HAP-1 (cell line): Measurements from ENCODE around the gene OVCH1.

Experiments used
- DNase-seq, 2 experiments: peaks; one replicate each; pipeline ENCODE4 v3.0.0-alpha.2; 2016 to 2020; ENCODE audit warnings: low spot score in 2 of 2
- H3K27me3 ChIP-seq: fragments of 250-450 bp; sonication (Bioruptor Pico); 2 replicates; pipeline ENCODE4 v1.5.1; 2020; ENCODE audit warnings: low read depth, mild to moderate bottlenecking, moderate library complexity
- H3K36me3 ChIP-seq: fragments of 250-450 bp; sonication (Bioruptor Pico); replicated peaks from 2 replicates; pipeline ENCODE4 v1.5.1; 2020; ENCODE audit warnings: mild to moderate bottlenecking
- H3K4me1 ChIP-seq: fragments of 250-450 bp; sonication (Bioruptor Pico); 2 replicates; pipeline ENCODE4 v1.5.1; 2020; ENCODE audit warnings: mild to moderate bottlenecking
- H3K4me3 ChIP-seq: fragments of 250-450 bp; sonication (Bioruptor Pico); 2 replicates; pipeline ENCODE4 v1.5.1; 2020; ENCODE audit warnings: mild to moderate bottlenecking, moderate library complexity
- H3K9me3 ChIP-seq: fragments of 250-450 bp; sonication (Bioruptor Pico); 2 replicates; pipeline ENCODE4 v1.5.1; 2020; ENCODE audit warnings: mild to moderate bottlenecking, moderate library complexity
- in situ Hi-C: fragments of 300-500 bp; cut with MboI; formaldehyde crosslinking; loops from 3 replicates; pipeline ENCODE4 v1.14.3; 2020; ENCODE audit warnings: low sequenced_read_pairs, inconsistent platforms, mixed read lengths

The OVCH1 gene

DNA sequence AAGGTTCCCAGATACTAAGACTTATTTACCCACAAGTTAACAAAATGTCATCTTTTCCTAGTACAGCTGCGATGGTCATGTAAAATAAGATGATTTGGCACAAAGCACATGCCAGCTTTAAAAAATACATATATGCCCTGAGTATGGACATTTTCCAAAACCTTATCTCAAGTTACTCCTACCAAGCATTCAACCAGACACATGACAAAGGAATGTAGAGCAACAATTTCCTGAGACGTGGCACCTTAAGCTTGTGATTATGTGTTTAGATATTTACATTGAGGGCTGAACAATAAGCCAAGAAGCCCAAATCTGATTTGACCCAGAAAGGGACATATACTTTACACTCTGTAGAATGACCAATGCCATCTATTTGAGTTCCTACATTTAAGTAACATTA, 24.5 kb upstream of the OVCH1 start:
- H3K36me3 ChIP-seq = no peaks in the 10 kb centered on the region
- in situ Hi-C loops = loop anchor here (25.0 kb wide), 2 partner anchors 210 to 1315 kb away; no protein-coding TSS in a partner anchor
- no peak overlapping the region for H3K4me3 ChIP-seq
- H3K9me3 ChIP-seq = no peaks in the 10 kb centered on the region
- H3K4me1 ChIP-seq = no peaks in the 10 kb centered on the region
- DNase-seq = no peak
- no peaks in the 10 kb centered on the region for H3K27me3 ChIP-seq

DNA sequence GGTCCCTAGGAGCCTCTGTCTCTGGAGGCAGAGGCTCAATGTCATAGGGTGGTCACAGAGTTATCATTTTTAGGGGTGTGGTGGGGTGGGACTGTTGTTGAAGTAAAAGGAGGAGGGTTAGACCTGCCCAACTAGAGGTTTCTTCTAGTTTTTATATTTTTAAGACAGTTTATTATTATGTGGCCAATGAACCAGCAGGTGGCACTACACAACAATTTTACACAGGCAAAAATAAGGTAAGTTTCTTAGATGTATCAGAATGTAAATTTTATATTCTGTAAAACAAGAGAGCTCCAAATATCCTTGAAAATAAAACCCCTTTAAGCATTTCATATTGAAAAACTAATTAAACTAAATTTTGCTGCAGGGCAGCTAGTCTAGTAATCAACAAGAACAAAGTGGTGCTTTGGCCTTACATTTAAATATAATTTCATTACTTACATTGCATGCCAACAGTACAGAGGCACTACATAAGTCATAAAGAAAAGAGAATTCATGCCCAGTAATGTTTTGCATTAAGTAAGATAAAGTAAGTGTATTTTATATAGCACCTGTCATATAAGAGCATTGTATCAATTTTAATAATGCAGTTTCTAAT, 22.2 kb upstream of the OVCH1 start:
- in situ Hi-C loops = loop anchor here (25.0 kb wide), 2 partner anchors 207 to 1318 kb away; no protein-coding TSS in a partner anchor
- Histone ChIP-seq H3K9me3 (no peaks in the 10 kb centered on the region), H3K27me3 (no peaks in the 10 kb centered on the region), H3K4me1 (no peaks in the 10 kb centered on the region), H3K36me3 (no peaks in the 10 kb centered on the region), H3K4me3 (no peak overlapping the region)
- DNase-seq = peak; percentile 48 to 59

DNA sequence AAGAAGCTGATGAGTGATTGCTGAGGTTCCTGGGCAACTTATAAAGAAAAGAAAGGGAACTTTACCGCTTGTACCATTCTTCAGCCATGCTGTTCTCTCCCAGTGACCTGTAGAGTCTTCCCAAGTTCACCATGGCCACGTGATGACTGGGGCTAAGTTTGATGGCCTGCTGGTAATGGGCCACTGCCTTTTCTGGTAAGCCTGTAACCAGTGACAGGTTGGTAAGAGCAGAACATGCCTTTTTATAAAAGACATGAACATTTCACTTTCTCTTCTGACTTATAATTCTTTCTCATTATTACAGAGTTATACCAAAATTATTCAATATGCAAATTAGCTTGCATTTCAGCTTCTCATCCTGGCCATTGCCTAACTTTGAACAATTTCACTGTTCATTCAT, 20.9 kb upstream of the OVCH1 start:
- Histone ChIP-seq H3K4me3 (no peak overlapping the region), H3K9me3 (no peaks in the 10 kb centered on the region), H3K27me3 (no peaks in the 10 kb centered on the region), H3K36me3 (no peaks in the 10 kb centered on the region), H3K4me1 (no peaks in the 10 kb centered on the region)
- in situ Hi-C loops = loop anchor here (25.0 kb wide), 2 partner anchors 206 to 1319 kb away; no protein-coding TSS in a partner anchor
- no peak for DNase-seq

DNA sequence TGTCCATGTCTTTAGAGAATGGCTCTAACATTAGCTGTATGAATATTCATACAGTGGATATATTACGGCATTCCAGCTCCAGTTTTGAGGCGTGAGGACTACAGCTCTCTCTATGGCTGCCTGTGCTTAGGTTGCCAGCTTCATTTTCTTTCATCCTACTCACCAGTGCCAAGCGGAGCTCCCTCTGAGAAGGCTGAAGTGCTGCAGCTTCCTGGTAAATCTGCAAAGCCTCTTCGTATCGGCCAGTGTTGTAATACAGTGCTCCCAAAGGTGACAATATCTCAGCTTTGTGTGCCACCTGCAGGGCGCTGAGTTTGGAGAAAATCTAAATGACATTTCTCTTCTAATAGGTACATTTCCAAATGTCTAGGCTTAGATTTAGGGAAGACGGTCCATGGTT, 19.8 kb upstream of the OVCH1 start:
- Histone ChIP-seq H3K4me1 (no peaks in the 10 kb centered on the region), H3K27me3 (no peaks in the 10 kb centered on the region), H3K9me3 (no peaks in the 10 kb centered on the region), H3K4me3 (no peak overlapping the region), H3K36me3 (no peaks in the 10 kb centered on the region)
- no peak for DNase-seq
- in situ Hi-C loops = loop anchor here (25.0 kb wide), 2 partner anchors 205 to 1320 kb away; no protein-coding TSS in a partner anchor

DNA sequence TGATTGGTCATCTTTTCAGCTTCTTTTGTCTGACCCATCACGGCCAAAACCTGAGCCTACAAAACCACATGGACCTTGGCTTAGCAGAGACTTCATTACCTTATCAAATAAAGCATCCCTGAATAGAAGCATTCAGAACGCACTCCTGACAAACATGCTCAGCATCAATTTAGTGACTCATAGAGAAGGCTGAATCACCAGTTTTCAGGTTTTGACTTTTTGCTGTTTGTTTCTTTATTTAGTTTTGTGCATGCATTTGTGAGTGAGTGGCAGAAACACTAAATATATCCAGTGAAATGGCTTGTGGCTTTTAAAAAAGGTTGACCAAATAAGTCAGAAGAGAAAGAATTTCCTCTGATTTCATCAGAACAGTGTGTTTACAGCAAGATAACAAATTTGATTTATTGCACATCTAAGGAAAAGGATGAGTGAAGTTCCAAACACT, 19.0 kb upstream of the OVCH1 start:
- in situ Hi-C loops = loop anchor here (25.0 kb wide), 2 partner anchors 204 to 1321 kb away; no protein-coding TSS in a partner anchor
- DNase-seq = no peak

DNA sequence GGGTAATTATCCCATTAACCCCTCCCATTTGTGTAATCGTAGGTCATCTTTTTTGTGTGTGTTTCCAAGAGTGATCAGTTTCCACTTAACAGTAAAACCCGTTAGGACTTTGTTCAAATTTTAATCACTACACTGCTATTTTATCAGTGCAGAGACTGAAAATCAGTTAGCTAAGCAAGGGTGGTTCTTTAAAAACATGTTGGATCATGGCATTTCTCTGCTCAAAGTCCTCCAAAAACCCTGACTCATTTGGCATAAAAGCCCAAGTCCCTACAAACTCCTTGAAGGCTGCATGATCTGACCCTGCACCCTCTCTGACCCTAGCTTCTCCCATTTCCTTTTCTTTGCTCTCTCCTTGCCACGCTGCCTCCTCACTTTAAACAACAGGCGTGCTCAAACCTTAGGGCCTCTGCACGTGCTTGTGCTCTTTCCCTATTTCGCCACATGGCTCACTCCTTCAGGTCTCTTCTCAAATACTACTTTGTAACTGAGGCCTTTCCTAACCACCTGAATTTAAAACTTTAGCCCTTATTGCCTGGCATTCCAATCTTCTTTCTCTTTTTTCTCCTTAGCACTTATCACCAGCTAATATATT, 13.2 kb upstream of the OVCH1 start:
- Histone ChIP-seq H3K9me3 (no peaks in the 10 kb centered on the region), H3K4me1 (no peaks in the 10 kb centered on the region), H3K27me3 (no peaks in the 10 kb centered on the region), H3K4me3 (no peak overlapping the region), H3K36me3 (no peaks in the 10 kb centered on the region)
- in situ Hi-C loops = loop anchor here (25.0 kb wide), 2 partner anchors 198 to 1327 kb away; no protein-coding TSS in a partner anchor
- DNase-seq = no peak

More for the DNA sequence above, 19.0 kb upstream of the OVCH1 start:
- H3K4me1 ChIP-seq = no peaks in the 10 kb centered on the region
- no peaks in the 10 kb centered on the region for H3K27me3 ChIP-seq
- H3K9me3 ChIP-seq = no peaks in the 10 kb centered on the region
- H3K36me3 ChIP-seq = no peaks in the 10 kb centered on the region
- no peak overlapping the region for H3K4me3 ChIP-seq

DNA sequence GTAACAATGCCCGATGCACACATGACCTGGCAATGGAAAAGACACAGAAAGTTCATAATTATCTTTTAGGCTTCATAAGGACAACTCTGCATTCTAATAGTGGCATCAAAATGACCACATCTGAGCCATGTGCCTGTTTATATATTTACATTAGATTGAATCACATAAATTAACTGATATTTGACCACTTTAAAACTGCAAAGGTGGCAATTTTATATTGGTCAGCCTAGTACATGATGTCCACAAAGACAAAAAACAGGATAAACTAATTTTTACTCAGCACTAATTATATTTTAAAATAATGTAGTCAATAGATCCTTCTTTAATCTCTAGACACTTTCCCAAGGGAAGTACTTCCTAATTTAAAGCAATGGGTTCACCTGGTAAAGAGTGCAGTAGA, 12.0 kb upstream of the OVCH1 start:
- in situ Hi-C loops = loop anchor here (25.0 kb wide), 2 partner anchors 197 to 1328 kb away; no protein-coding TSS in a partner anchor
- Histone ChIP-seq H3K4me1 (no peaks in the 10 kb centered on the region), H3K27me3 (no peaks in the 10 kb centered on the region), H3K9me3 (no peaks in the 10 kb centered on the region), H3K4me3 (no peak overlapping the region), H3K36me3 (no peaks in the 10 kb centered on the region)
- no peak for DNase-seq

DNA sequence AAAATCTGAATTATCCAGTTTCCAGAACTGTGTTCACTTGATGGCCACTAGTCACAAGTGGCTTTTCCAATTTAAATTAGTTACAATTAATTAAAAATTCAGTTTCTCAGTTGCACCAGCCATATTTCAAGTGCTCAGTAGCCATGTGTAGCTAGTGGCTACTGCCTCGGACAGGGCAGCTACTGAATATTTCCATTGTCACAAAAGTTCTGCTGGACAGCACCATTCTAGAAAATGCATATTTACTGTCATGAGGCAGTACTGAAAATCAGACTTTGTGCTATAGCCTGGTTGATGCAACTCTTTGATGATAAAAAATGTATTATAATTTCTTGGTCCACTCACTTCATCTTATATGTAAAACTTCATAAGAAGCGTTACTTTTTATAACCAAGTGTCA, 11.5 kb upstream of the OVCH1 start:
- in situ Hi-C loops = loop anchor here (25.0 kb wide), 2 partner anchors 197 to 1328 kb away; no protein-coding TSS in a partner anchor
- Histone ChIP-seq H3K36me3 (no peaks in the 10 kb centered on the region), H3K9me3 (no peaks in the 10 kb centered on the region), H3K4me3 (no peak overlapping the region), H3K27me3 (no peaks in the 10 kb centered on the region), H3K4me1 (no peaks in the 10 kb centered on the region)
- DNase-seq = no peak

DNA sequence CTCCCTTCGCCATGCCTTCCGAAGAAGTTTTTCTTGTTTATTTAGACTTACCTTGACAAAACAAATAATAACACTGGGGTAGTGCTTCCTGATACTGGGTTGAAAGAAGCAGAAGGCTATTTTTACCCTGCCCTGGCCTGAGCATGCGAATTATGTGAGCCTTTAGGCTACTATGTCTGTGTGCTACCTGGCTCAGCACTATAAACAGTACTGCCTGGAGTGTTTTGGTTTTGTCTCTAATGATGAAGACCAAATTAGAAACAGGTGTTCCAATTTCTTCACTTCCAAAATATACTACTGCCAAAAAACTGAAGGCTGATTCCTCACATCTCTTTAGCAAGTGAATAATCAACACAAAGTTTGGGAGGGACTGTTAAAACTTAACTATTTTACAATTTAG, 7.6 kb upstream of the OVCH1 start:
- in situ Hi-C loops = loop anchor here (25.0 kb wide), 2 partner anchors 193 to 1332 kb away; no protein-coding TSS in a partner anchor
- no peaks in the 10 kb centered on the region for H3K9me3 ChIP-seq
- no peak overlapping the region for H3K4me3 ChIP-seq
- H3K4me1 ChIP-seq = no peaks in the 10 kb centered on the region
- H3K27me3 ChIP-seq = no peaks in the 10 kb centered on the region
- no peaks in the 10 kb centered on the region for H3K36me3 ChIP-seq
- DNase-seq = no peak

DNA sequence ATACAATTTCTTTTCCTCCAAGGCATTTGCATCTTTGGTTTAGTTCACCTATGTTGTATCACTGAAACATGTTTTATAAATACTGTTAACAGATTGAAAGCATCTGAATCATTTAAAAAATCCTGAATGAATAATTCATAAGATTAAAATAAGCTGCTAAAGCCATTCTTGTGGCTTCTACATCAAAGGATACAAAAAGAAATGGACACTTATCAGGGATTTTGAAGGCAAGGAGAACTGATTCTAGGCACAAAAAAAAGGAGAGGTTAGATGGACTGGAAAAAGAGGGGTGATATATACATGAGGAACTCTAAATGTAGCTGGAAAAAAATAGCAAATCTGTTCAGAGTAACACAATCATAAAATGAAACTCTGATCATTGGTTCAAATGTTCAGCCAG, 5.8 kb upstream of the OVCH1 start:
- no peaks in the 10 kb centered on the region for H3K36me3 ChIP-seq
- no peaks in the 10 kb centered on the region for H3K4me1 ChIP-seq
- H3K4me3 ChIP-seq = no peak overlapping the region
- in situ Hi-C loops = loop anchor here (25.0 kb wide), 2 partner anchors 191 to 1334 kb away; no protein-coding TSS in a partner anchor
- no peaks in the 10 kb centered on the region for H3K27me3 ChIP-seq
- H3K9me3 ChIP-seq = no peaks in the 10 kb centered on the region
- DNase-seq = no peak

DNA sequence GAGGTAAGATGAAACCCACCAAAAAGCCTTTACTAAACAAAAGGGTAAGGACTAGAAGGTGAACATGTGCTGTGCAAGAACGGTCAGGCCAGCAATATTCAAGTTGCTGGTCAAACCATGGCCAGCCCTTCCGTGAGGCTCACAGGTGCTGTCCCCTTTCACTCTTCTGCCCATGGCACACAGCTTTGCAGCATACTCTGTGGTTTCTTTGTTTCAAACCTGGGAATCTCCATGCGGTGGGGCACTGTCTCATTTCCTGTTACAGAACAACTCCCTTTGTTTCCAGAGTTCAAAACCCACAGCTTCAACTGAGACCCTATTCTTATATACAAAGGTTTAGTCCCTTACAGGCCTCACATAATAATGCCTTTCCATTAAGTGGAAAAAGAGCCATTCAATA, 1.7 kb upstream of the OVCH1 start:
- H3K36me3 ChIP-seq = no peaks in the 10 kb centered on the region
- H3K4me1 ChIP-seq = no peaks in the 10 kb centered on the region
- no peaks in the 10 kb centered on the region for H3K27me3 ChIP-seq
- no peaks in the 10 kb centered on the region for H3K9me3 ChIP-seq
- in situ Hi-C loops = no loop called here
- H3K4me3 ChIP-seq = no peak overlapping the region
- no peak for DNase-seq

DNA sequence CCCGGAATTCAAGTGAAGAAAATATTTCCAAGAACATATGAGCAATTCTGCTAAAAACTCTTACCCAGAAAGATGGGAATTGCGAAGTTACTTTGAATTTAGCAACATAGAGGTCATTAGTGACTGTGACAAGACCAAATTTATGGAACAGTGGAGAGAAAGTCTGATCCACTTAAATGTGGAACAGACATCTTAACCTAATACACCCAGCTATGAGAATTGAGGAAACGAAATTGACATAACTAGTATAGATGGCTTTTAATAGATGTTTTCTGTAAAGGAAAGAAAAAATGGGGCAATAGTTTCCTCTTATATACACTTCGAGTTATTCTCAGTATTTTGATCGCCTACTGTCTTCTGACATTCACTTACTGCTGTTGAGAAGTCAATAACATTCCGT, 4.6 kb downstream of the OVCH1 start:
- DNase-seq = no peak
- Histone ChIP-seq H3K9me3 (no peaks in the 10 kb centered on the region), H3K36me3 (no peaks in the 10 kb centered on the region), H3K4me3 (no peak overlapping the region), H3K27me3 (0 out of 2 replicates have a peak, but pooled peaks cover 3% of the 10 kb centered on the region), H3K4me1 (no peaks in the 10 kb centered on the region)
- in situ Hi-C loops = no loop called here

DNA sequence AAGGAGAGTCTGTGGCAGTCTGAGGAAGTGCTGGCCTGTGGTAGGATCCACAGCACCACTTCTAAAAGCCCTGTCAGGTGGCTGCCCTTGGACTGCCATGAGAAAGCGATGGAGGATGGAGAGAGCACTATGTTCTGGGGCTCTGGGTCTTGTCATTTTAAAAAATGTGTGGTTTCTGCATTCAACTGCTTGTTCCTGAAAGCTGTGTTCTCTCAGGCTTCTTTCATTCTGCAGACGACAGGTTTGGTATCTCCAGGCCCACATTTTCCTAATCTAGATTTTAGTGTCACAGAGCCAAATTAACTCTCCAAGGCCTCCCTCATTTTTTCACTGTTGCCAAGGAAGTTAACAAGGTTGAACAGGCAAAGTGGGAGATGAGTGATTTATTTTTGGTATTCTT, 10.5 kb downstream of the OVCH1 start:
- DNase-seq = no peak
- Histone ChIP-seq H3K4me3 (no peak overlapping the region), H3K4me1 (no peaks in the 10 kb centered on the region), H3K36me3 (no peaks in the 10 kb centered on the region), H3K27me3 (peaks cover 6% of the 10 kb centered on the region; the same call in 1 of the 2 replicates), H3K9me3 (no peaks in the 10 kb centered on the region)
- in situ Hi-C loops = no loop called here

DNA sequence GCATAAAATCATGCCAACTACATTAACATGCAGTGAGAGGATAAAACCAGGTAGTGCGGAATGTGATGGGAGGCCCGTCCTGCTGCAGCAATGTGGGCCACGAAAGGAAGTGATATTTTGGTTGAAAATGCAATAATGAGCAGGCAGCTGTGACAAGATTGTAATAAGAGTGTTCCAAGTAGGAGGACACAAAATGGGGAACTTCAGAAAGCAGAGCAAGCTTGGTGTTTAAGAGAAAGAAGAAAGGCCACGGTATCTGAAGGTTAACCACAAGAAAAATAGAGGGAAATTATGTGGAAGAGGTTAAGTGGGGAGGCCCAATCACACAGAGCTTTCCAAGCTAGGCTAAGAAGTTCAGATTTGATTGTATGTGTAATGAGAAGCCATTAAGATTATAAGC, 34.3 kb downstream of the OVCH1 start:
- in situ Hi-C loops = no loop called here
- no peak for DNase-seq
- no peak overlapping the region for H3K4me3 ChIP-seq
- no peaks in the 10 kb centered on the region for H3K36me3 ChIP-seq
- H3K4me1 ChIP-seq = no peaks in the 10 kb centered on the region
- no peaks in the 10 kb centered on the region; the same call in 1 of the 2 replicates for H3K27me3 ChIP-seq
- no peaks in the 10 kb centered on the region for H3K9me3 ChIP-seq
